Kidney epithelial cell (primary cell): ENCODE results near the gene TEDDM1. TPM values are rescaled to one million over a fixed set of nuclear protein-coding genes. Genes with fewer than 3 reads are reported as not detected.

Experiments
- DNase-seq: peaks from one replicate; pipeline ENCODE4 v3.0.0-alpha.2; 2010; ENCODE audit warnings: low read depth
- H3K27me3 ChIP-seq: 2 replicates; pipeline ENCODE4 v1.6.0; 2011; ENCODE audit warnings: low read length; ENCODE audit not compliant: control insufficient read depth, insufficient read depth
- H3K36me3 ChIP-seq: 2 replicates; pipeline ENCODE4 v1.5.1; 2011; ENCODE audit warnings: low read length; ENCODE audit not compliant: control insufficient read depth, insufficient read depth
- H3K4me3 ChIP-seq: 2 replicates; pipeline ENCODE4 v1.5.1; 2011; ENCODE audit warnings: low read depth, mild to moderate bottlenecking, control low read depth, low read length
- total RNA-seq: library from RNA; depleted of rRNA; stranded (reverse); fragments of >200 nt; gene quantifications from 2 replicates; pipeline ENCODE4 v1.2.3, GENCODE V29; 2015
- TF ChIP-seq, protein P1 (sequence below): IDR thresholded peaks from 2 replicates; pipeline ENCODE4 v1.5.1; 2011; ENCODE audit warnings: mild to moderate bottlenecking, moderate library complexity, low read length, control low read depth, inconsistent platforms; ENCODE audit not compliant: insufficient read depth, poor library complexity, severe bottlenecking

TEDDM1 gene
- total RNA-seq, 1 donor from 2014 or later = not detected

DNA sequence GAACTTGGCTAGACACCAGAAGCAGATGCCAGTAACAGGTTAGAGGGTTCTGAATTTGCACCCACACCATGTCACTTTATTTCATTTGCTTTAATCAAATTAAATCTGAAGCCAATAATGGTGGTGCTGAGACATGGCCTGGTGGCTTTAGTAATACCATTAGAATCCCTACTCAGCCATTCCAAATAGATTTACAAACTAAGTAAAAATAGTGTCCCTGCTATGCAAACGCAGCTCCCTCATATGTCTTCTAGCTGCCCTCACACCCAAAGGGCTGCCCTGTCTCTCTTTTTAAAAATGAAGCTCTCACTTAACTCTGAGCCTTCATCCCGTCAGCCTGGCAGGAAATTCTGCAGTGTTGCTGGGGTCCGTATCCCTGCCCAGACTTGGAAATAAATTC, 29.9 kb downstream of the TEDDM1 start:
- Histone ChIP-seq H3K36me3 (no peaks in the 10 kb centered on the region), H3K27me3 (no peaks in the 10 kb centered on the region), H3K4me3 (no peak overlapping the region)
- no peak for DNase-seq
- TF ChIP-seq, protein P1, sequence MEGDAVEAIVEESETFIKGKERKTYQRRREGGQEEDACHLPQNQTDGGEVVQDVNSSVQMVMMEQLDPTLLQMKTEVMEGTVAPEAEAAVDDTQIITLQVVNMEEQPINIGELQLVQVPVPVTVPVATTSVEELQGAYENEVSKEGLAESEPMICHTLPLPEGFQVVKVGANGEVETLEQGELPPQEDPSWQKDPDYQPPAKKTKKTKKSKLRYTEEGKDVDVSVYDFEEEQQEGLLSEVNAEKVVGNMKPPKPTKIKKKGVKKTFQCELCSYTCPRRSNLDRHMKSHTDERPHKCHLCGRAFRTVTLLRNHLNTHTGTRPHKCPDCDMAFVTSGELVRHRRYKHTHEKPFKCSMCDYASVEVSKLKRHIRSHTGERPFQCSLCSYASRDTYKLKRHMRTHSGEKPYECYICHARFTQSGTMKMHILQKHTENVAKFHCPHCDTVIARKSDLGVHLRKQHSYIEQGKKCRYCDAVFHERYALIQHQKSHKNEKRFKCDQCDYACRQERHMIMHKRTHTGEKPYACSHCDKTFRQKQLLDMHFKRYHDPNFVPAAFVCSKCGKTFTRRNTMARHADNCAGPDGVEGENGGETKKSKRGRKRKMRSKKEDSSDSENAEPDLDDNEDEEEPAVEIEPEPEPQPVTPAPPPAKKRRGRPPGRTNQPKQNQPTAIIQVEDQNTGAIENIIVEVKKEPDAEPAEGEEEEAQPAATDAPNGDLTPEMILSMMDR = no peak

DNA sequence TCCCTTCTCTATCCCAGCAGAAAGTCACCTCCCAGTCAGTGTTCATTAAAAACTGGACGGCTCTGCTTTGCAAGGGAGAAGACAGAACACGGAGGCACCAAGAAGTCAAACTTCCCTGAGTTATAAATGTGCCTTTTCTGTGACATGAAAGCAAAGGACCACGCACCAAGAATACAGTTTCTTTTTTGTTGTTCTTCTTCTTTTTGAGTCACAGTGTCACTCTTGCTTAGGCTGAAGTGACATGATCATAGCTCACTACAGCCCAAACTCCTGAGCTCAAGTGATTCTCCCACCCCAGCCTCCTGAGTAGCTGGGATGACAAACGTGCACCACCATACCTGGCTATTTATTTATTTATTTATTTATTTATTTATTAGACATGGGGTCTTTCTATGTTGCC, 31.6 kb downstream of the TEDDM1 start:
- no peaks in the 10 kb centered on the region for H3K27me3 ChIP-seq
- TF ChIP-seq, protein P1 = no peak
- no peak overlapping the region for H3K4me3 ChIP-seq
- H3K36me3 ChIP-seq = no peaks in the 10 kb centered on the region
- DNase-seq = no peak

DNA sequence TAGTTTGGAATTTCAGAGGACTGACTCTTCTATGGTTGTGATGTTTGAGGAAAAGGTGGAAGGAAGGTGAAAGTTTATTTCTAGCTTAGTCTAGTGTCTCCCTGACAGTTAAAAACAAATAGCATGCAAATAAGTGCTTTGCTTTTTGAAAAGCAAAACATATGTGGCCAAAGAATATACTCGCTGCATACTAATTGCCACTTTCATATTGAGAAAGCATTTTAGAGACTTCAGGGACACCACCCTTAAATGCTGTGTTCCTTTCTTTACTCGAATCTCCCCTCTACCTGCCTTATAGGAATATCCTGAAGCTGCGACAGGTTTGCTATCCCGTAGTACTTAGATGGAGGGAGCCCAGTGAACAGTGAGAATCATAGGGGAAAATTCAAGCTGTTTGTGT, 32.1 kb downstream of the TEDDM1 start:
- no peaks in the 10 kb centered on the region for H3K36me3 ChIP-seq
- no peak overlapping the region for H3K4me3 ChIP-seq
- TF ChIP-seq, protein P1 = no peak
- DNase-seq = no peak
- no peaks in the 10 kb centered on the region for H3K27me3 ChIP-seq

DNA sequence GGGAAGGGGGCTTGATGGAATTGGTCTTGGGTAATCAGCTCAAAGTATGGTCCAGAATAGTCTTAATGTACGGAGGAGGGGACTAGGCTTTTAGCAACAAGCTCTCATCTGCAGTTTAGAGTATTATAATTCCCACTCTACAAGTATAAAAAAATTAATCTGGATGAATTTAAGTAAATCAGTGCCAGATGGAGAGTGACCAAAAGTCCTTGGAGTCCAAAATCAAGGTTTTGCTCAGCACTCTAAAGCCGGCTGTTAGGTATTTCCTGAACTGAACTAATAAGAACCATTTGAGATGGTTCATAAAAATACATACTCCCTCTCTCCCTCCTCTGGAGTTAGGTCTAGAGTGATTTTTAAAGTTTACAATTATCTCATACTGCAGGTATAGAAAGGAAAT, 32.5 kb downstream of the TEDDM1 start:
- H3K36me3 ChIP-seq = no peaks in the 10 kb centered on the region
- no peak for DNase-seq
- no peak overlapping the region for H3K4me3 ChIP-seq
- H3K27me3 ChIP-seq = no peaks in the 10 kb centered on the region
- TF ChIP-seq, protein P1 = no peak

DNA sequence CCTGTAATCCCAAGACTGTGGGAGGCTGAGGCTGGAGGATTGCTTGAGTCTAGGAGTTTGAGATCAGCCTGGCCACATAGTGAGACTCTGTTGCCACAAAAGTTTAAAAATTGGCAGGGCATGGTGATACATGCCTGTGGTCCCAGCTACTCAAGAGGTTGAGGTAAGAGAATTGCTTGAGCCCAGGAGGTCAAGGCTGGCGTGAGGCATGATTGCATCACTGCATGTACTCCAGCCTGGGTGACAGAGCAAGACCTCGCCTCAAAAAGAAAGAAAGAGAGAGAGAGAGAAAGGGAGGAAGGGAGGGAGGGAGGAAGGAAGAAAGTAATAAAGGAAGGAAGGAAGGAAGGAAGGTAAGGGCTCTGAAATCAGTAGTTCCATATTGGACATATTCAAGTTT, 33.9 kb downstream of the TEDDM1 start:
- TF ChIP-seq, protein P1 = no peak
- no peaks in the 10 kb centered on the region for H3K27me3 ChIP-seq
- no peak for DNase-seq
- no peak overlapping the region for H3K4me3 ChIP-seq
- no peaks in the 10 kb centered on the region for H3K36me3 ChIP-seq

DNA sequence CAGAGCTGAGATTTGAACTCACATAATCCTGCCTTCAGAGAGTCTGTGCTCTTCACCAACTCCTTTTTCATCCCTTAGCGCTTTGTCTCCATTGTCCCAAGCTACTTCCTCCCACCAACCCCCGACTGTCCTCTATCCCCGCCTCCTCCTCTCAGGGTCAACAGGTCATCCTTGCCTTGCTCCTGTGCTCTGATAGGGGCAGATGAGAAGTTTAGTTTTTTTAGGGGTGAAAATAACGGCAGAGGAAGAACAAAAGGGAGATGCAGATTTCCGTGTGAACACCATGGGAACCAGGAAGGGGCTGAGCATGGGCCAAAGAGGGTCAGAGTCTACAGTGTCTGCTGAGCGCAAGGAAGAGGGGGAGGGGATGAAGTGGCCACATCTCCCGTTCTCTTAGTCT, 40.8 kb downstream of the TEDDM1 start:
- Histone ChIP-seq H3K4me3 (no peak overlapping the region), H3K36me3 (no peaks in the 10 kb centered on the region), H3K27me3 (no peaks in the 10 kb centered on the region)
- TF ChIP-seq, protein P1 = no peak
- DNase-seq = no peak
